H1 (cell line): Measurements from ENCODE around the gene C9orf152. TPM values are rescaled to one million over a fixed set of nuclear protein-coding genes. Genes with fewer than 3 reads are reported as not detected.

ENCODE experiments used
- BCL11A ChIP-seq, 2 experiments: IDR thresholded peaks; one replicate each; pipeline ENCODE4 v1.6.1; 2011; ENCODE audit warnings: low read depth in 2 of 2, low read length in 2 of 2, mild to moderate bottlenecking in 2 of 2
- CBX8 ChIP-seq: fragments of 300-800, 300-1000 bp; sonication (generic); IDR thresholded peaks from 2 replicates; pipeline ENCODE4 v1.7.1; 2016; ENCODE audit warnings: low read depth, low read length, borderline replicate concordance
- KDM1A ChIP-seq: fragments of 200-600, 300-600 bp; sonication (generic); IDR thresholded peaks from 2 replicates; pipeline ENCODE4 v1.7.1; 2016; ENCODE audit warnings: mild to moderate bottlenecking, low read length, borderline replicate concordance
- RAD21 ChIP-seq, 2 experiments: IDR thresholded peaks in 1 of 2; conservative IDR thresholded peaks in 1 of 2; 2 replicates each; pipeline ENCODE4 v1.6.1; 2011; ENCODE audit warnings: low read depth in 2 of 2, low read length in 2 of 2, improper control_type of control experiment in 1 of 2, inconsistent platforms in 1 of 2, mild to moderate bottlenecking in 1 of 2, moderate library complexity in 1 of 2
- RFX5 ChIP-seq: IDR thresholded peaks from 2 replicates; pipeline ENCODE4 v1.6.1; 2011; ENCODE audit warnings: low read depth, low read length, improper control_type of control experiment, borderline replicate concordance
- polyA plus RNA-seq, 7 experiments: library from polyadenylated mRNA; depleted of rRNA in 3 of 7; stranded (reverse) in 5 of 7; unstranded in 2 of 7; fragments of >200 nt in 5 of 7; fragments of 200-250 nt in 2 of 7; gene quantifications; 1 replicate in 5 of 7; 2 replicates in 1 of 7; 4 replicates in 1 of 7; pipeline versions ENCODE4 v1.2.1 to v1.2.3, GENCODE V29; 2011 to 2013; ENCODE audit warnings: missing spikeins in 2 of 7, mixed read lengths in 2 of 7
- total RNA-seq: library from RNA; stranded (reverse); fragmentation: NEBNext Ultra II Directional; extraction: Animal tissue kit (Norgen Biotek cat#: 25700); gene quantifications from 2 replicates; pipeline ENCODE4 v1.2.1, GENCODE V29; 2021

Gene C9orf152
- total and polyA plus RNA-seq, 2 of the 8 experiments (the other 6 are each of a cell fraction or from before 2014, with no cell fraction given) = not detected

DNA sequence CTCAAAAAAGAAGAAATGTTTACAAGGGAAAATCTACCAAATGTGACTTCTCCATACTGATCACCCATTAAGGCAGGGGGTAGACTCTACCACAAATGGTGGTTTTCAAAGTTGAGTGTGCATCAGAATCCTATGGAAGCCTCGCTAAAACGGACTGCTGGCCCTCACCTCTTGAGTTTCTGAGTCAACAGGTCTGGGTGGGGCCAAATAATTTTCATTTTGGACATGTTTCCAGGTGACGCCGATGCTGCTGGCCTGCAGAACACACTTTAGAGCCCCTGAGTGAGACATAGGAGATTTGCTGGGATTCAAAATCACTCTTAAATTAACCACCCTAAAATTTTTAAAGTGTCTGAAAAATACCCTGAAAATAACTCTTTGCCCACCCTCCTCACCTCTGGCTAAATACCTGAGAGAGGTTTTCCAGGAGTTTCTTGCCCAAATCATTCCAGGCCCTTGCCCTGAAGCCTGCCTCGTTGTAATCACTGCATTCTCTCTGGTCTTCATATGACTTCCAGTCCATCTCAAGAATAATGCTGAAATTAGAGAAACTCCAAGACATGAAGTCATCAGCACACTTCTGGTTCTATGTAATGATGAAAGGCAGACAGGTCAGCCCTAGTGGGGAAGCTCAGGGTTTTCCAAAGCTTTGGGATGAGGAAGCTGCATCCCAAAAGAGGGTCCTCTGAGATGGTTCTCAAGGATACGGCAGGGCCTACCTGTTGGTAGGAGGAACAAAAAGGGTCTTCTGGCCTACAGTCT is 18.2 kb downstream of the C9orf152 start (continued):
- TF ChIP-seq KDM1A (no peak), BCL11A (IDR thresholded peaks at IDR 0.05; ENCODE audit: low read depth in 2 of 2, low read length in 2 of 2) (no peak), RAD21 (IDR thresholded peaks at IDR 0.05 in 1 of 2, conservative IDR thresholded peaks at IDR 0.05 in 1 of 2; ENCODE audit: low read depth in 2 of 2, low read length in 2 of 2) (no peak), RFX5 (no peak), CBX8 (no peak)
